Measurements from ENCODE around the gene PRSS37.
"Not testable (repeated sequence)": the region's sequence is repeated elsewhere in the genome, so short reads cannot be mapped to it uniquely, and the experiment has no call there.

The PRSS37 gene, protein sequence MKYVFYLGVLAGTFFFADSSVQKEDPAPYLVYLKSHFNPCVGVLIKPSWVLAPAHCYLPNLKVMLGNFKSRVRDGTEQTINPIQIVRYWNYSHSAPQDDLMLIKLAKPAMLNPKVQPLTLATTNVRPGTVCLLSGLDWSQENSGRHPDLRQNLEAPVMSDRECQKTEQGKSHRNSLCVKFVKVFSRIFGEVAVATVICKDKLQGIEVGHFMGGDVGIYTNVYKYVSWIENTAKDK

GRCh38 chr7:141841385-141841784 is at the start of gene PRSS37:
Gene PRSS37, minus strand, starts transcription at chr7:141841485. Its CDS starts 436 bp downstream, at chr7:141841049.
- DNase-seq (ENCODE audit: low read depth), result no peak

GRCh38 chr7:141889321-141889720 is 48.0 kb upstream of the PRSS37 start:
- DNase-seq (ENCODE audit: low read depth), result no peak

DNA sequence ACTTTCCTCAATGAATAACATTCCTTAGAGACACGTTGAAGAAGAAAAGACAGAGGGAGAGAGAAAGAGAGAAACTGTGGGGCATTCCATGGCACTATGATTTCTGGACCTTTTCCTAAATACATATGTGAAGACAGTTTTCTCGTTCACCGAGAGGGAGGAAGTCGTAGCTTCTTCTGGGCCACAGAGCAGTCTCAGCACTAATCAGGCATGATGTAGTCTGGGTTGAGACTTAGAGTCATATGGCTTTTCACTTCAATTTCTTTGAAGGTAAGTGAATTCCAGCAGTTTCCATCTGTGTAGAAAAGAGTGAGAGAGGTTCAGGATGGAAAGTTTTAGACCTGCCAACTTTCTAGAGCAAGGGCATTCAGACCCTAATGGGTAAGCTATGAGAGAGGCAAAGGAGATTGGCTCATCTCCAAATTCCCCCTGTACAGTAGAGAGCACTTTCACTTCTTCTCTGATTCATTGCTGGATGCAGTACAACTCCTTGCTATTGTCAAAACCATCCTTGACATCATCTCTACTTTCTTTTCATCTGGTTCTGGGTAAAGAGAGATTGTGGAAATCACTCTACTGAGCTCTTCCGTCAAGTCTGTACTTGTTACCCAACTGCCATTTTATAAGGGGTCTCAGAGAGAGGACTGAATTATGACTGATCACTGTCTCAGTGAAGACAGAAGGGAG is 43.4 kb upstream of the PRSS37 start:
- DNase-seq (ENCODE audit: low read depth), result no peak

- DNase-seq (ENCODE audit: low read depth), result no peak
Observed at GRCh38 chr7:141880960-141881359, 39.7 kb upstream of the PRSS37 start.

DNA sequence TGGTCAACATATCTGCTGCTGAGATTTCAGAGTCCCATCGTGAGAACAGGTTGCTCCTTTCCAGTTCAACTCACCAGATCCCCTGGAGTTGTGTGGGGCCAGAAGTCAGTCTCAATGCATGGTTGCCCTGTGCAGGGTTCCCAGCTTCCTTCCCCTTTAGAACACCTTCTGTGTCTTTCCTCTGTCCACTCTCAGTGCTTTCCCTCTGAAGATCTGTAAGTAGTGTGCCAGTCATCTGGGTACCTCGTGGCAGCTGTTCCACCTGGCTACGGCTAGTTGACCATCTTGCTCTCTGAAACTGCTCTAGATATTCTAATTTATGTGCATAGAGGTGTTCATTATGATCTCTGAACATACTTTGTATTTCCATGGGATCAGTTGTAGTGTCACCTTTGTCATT is 36.1 kb upstream of the PRSS37 start:
- no peak for DNase-seq (ENCODE audit: low read depth)

GRCh38 chr7:141876371-141876770 is 35.1 kb upstream of the PRSS37 start:
- no peak for DNase-seq (ENCODE audit: low read depth)

DNA sequence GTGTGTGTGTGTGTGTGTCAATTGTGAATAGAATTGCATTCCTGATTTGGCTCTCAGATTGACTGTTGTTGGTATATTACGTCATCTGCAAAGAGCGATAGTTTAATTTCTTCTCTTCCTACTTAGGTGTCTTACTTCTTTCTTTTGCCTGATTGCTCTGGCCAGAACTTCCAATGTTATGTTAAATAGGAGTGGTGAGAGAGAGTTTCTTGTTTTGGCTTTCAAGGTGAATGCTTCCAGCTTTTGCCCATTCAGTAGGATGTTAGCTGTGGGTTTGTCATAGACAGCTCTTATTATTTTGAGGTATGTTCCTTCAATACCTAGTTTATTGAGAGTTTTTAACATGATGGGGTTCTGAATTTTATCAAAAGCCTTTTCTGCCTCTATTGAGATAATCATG is 34.2 kb upstream of the PRSS37 start:
- no peak for DNase-seq (ENCODE audit: low read depth)

DNA sequence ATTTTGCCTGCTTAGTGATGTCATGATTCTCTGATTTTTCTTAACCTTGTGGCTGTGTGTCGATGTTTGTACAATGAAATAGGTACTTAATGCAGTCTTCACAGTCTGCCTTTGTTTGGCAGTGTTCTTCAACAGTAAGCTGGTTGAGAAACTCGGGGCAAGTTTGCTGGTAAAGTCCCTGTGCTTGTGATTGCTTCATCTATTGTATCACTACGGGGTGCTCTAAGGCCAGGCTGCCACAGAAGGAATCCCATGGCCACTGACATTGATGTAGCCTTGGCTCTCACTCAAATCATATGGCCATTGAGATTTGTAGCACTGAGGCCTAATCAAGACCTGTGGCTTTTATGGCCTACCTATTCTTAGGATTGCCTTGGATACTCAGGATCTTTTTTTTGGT is 33.5 kb upstream of the PRSS37 start:
- DNase-seq (ENCODE audit: low read depth), result no peak

DNA sequence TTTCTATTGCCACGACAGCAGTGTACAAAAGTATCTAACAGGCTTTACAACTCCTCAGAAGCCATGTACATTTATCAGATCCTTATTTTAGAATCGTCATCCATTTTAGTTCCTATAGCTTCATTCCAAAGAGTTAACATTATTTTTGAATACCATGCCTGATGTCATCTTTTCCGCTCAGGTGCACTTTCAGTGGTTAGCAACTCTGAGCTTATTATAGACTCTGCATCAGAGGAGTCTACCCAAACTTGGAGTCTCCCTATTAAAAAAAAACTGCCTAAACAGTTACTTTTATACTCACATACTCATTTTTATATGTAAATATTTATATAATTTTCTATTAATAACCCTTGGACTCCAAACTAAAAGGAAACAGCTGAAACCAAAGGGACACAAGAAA is 31.6 kb upstream of the PRSS37 start:
- DNase-seq (ENCODE audit: low read depth), result no peak

- DNase-seq (ENCODE audit: low read depth), result no peak
Observed at GRCh38 chr7:141866974-141867373, 25.7 kb upstream of the PRSS37 start.

GRCh38 chr7:141864765-141865447 is 23.6 kb upstream of the PRSS37 start:
- DNase-seq (ENCODE audit: low read depth), result no peak

DNA sequence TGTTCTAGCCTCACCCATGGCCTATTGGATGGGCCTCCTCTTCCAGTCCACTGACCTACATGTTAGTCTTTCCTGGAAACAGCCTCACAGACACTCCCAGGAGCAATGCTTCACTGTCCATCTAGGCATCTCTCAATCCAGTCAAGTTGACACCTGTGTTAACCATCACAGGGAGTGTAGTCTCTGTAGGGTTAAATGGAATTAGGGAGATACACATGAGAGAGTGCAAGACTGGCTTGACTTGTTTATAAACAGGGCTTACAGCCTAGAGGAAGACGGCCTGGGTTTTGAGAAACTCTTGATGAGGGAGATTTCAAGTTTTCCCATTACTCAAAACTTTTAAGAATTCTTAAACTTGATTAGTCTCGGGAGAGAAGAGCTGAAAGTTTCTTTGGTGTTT is 18.9 kb upstream of the PRSS37 start:
- DNase-seq (ENCODE audit: low read depth), result no peak

DNA sequence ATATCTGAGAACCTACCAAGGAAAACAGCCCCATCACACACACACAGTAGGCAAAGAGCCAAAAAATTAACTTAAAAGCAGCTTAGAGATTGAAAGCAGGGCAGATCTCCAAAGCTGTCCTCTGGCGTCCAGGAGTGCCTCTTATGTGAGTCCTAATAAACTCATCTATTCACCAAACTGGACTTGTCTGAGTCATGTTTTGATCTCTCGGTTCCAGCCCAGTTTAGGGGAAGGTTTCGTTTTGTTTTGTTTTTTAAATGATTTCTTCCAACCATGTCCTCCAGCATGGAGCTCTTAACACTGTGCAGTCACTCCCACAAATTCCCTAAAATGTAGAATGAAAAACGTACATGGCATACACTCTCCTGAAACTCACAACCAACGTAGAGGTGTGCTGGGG is 6.7 kb upstream of the PRSS37 start:
- DNase-seq (ENCODE audit: low read depth), result no peak

- no peak for DNase-seq (ENCODE audit: low read depth)
Observed at GRCh38 chr7:141844256-141844655, 3.0 kb upstream of the PRSS37 start.

GRCh38 chr7:141842904-141843303 is 1.6 kb upstream of the PRSS37 start:
- no peak for DNase-seq (ENCODE audit: low read depth)

DNA sequence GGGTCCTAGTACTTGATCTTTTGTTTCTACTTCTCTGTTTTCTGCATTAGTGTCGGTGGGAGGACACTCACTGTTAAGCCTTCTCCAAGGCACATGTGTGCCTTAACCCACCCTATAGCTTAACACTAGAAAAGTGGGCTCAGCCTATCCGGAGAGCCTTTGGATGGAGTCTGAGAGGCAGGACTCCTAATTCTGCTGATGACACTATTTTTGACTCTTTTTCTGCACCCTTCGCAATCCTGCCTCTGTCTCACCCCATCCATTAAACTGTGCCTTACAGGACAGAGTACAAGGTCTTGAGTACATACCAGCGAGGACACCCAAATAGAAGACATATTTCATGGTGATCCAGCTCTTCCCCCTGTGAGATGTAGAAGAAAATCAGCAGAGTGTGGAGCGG is 577 bp downstream of the PRSS37 start:
- no peak for DNase-seq (ENCODE audit: low read depth)

DNA sequence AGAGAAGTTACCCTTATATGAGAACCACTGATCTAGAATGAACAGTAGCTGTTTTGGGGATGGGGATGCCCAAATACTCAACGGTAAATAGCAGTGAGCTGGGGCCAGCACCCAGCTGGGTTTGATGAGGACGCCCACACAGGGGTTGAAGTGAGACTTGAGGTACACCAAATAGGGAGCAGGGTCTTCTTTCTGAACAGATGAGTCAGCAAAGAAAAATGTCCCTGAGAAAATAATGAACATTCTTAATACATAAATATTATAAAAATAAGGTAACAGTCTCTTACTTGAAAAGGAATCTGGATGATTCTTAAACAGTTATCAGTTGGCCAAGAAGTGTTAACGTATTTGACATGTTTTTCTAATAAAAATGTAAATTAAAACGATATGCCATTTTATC is 2.0 kb downstream of the PRSS37 start:
- DNase-seq (ENCODE audit: low read depth), result no peak

DNA sequence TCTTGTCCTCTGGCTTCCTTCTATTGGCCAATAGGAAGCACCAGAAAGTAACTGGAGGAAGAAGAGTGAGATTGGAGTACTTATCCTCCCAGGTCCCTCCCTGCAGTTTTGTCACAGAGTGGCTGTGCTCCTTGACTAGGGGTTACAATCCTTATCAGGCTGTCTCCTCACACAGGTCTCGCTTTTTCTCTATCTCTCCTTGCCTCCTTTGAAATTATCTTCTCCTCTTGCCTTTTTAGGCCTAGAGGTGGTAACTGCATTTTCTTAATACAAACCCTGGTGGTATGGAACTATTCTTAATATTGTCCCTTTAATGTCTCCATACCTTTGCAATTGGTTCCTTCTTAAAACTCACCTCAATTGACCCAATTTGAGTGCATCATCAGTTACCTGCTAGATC is 2.7 kb downstream of the PRSS37 start:
- no peak for DNase-seq (ENCODE audit: low read depth)

DNA sequence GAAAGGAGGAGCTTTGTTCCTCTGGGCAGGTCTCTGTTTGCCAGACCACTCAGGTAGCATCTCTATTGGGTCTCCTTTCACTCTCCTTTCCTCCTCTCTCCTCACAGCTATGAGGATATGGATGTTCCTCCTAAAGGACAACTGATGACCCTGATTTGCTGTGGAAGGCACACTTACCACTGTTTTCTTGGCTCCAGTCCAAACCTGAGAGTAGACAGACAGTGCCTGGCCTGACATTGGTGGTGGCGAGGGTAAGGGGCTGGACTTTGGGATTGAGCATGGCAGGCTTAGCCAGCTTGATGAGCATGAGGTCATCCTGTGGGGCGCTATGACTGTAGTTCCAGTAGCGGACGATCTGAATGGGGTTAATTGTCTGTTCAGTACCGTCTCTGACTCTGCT is 3.6 kb downstream of the PRSS37 start:
- DNase-seq (ENCODE audit: low read depth), result no peak

GRCh38 chr7:141822432-141822831 is 18.9 kb downstream of the PRSS37 start:
- DNase-seq (ENCODE audit: low read depth), result not testable (repeated sequence)

DNA sequence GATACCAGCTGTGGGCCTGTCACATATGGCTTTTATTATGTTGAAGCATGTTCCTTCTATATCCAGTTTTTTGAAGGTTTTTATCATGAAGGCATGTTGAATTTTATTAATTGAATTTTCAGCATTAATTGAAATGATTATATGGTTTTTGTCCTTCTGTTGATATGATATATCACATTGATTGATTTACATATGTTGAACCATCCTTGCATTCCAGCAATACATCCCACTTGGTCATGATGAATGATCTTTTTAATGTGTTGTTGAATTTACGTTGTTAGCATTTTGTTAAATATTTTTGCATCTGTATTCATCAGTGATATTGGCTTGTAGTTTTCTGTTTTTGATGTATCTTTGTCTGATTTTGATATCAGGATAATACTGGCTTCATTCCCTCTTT is 21.2 kb downstream of the PRSS37 start:
- DNase-seq (ENCODE audit: low read depth), result no peak

GRCh38 chr7:141792526-141792925 is 48.8 kb downstream of the PRSS37 start:
- DNase-seq (ENCODE audit: low read depth), result no peak

DNA sequence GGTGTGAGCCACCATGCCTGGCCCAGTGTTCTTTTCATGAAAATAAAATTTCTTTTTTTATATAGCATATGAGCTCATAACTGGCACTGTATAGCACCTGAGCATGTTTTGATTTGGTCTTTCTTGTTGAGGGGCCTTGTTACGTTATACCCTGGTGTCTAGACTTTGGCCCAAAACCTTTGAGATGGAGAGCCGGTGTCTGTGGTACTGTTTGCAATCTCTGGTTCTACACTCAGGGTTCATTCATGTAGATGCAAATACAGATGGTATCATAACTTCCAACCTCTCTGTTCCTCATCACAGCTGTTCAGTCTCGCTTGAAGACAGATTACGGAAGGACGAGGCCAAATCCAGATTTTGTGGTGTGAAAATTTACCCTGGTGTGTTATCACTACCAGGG is 51.4 kb downstream of the PRSS37 start, which contains the start of gene TAS2R5:
Gene TAS2R5, plus strand, starts transcription at position 301 of the 400 bp plus-strand sequence. CDS start 145 bp downstream, outside the sequence.
- DNase-seq (ENCODE audit: low read depth), result no peak
